Kidney epithelial cell (primary cell): ENCODE results near the gene INKA1. TPM values are rescaled to one million over a fixed set of nuclear protein-coding genes. Genes with fewer than 3 reads are reported as not detected.

Experiments
- DNase-seq: peaks from one replicate; pipeline ENCODE4 v3.0.0-alpha.2; 2010; ENCODE audit warnings: low read depth
- H3K27me3 ChIP-seq: 2 replicates; pipeline ENCODE4 v1.6.0; 2011; ENCODE audit warnings: low read length; ENCODE audit not compliant: control insufficient read depth, insufficient read depth
- H3K36me3 ChIP-seq: 2 replicates; pipeline ENCODE4 v1.5.1; 2011; ENCODE audit warnings: low read length; ENCODE audit not compliant: control insufficient read depth, insufficient read depth
- H3K4me3 ChIP-seq: 2 replicates; pipeline ENCODE4 v1.5.1; 2011; ENCODE audit warnings: low read depth, mild to moderate bottlenecking, control low read depth, low read length
- total RNA-seq: library from RNA; depleted of rRNA; stranded (reverse); fragments of >200 nt; gene quantifications from 2 replicates; pipeline ENCODE4 v1.2.3, GENCODE V29; 2015
- TF ChIP-seq, protein P1 (sequence below): IDR thresholded peaks from 2 replicates; pipeline ENCODE4 v1.5.1; 2011; ENCODE audit warnings: mild to moderate bottlenecking, moderate library complexity, low read length, control low read depth, inconsistent platforms; ENCODE audit not compliant: insufficient read depth, poor library complexity, severe bottlenecking

INKA1 gene
- not detected in 2 replicates for total RNA-seq

GRCh38 chr3:49802719-49803464 lies at the start of gene INKA1:
TSS of gene INKA1 (plus strand) at chr3:49803261. CDS start at chr3:49803393, 132 bp downstream.
- Histone ChIP-seq H3K36me3 (no peaks in the 10 kb centered on the region), H3K27me3 (peaks cover 18% of the 10 kb centered on the region), H3K4me3 (peak within 1 kb of the TSS; percentile 56)
- no peak for DNase-seq
- TF ChIP-seq, protein P1, sequence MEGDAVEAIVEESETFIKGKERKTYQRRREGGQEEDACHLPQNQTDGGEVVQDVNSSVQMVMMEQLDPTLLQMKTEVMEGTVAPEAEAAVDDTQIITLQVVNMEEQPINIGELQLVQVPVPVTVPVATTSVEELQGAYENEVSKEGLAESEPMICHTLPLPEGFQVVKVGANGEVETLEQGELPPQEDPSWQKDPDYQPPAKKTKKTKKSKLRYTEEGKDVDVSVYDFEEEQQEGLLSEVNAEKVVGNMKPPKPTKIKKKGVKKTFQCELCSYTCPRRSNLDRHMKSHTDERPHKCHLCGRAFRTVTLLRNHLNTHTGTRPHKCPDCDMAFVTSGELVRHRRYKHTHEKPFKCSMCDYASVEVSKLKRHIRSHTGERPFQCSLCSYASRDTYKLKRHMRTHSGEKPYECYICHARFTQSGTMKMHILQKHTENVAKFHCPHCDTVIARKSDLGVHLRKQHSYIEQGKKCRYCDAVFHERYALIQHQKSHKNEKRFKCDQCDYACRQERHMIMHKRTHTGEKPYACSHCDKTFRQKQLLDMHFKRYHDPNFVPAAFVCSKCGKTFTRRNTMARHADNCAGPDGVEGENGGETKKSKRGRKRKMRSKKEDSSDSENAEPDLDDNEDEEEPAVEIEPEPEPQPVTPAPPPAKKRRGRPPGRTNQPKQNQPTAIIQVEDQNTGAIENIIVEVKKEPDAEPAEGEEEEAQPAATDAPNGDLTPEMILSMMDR = peak; percentile 96

DNA sequence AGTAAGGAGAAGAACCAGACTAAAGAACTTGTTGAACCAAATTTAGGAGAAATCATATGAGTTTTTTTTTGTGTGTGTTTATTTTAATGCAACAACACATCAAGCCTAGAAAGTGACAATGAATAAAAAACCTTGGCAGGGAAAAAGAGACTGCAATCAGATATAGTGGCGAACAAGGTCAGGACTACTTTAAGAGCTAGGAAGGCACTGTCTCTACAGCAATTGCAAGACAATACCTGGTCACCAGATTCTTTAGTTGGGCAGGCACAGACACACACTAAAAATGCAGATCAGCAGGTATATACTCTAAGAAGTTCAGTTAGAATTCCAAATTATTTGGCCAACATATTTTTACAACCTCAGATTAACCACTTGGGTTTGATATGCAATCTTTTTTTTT lies 48.5 kb upstream of the INKA1 start:
- H3K36me3 ChIP-seq = no peaks in the 10 kb centered on the region
- TF ChIP-seq, protein P1 = no peak
- DNase-seq = no peak
- no peaks in the 10 kb centered on the region for H3K27me3 ChIP-seq
- H3K4me3 ChIP-seq = no peak overlapping the region

- Histone ChIP-seq H3K27me3 (no peaks in the 10 kb centered on the region), H3K4me3 (no peak overlapping the region), H3K36me3 (no peaks in the 10 kb centered on the region)
- TF ChIP-seq, protein P1 = no peak
- DNase-seq = no peak
Measured at GRCh38 chr3:49756036-49756435, 47.0 kb upstream of the INKA1 start.

- Histone ChIP-seq H3K36me3 (no peaks in the 10 kb centered on the region), H3K4me3 (no peak overlapping the region), H3K27me3 (no peaks in the 10 kb centered on the region)
- TF ChIP-seq, protein P1 = no peak
- DNase-seq = no peak
Measured at GRCh38 chr3:49757197-49757596, 45.9 kb upstream of the INKA1 start.

- TF ChIP-seq, protein P1 = no peak
- Histone ChIP-seq H3K4me3 (no peak overlapping the region), H3K27me3 (no peaks in the 10 kb centered on the region), H3K36me3 (no peaks in the 10 kb centered on the region)
- no peak for DNase-seq
Measured at GRCh38 chr3:49759226-49759625, 43.8 kb upstream of the INKA1 start.

DNA sequence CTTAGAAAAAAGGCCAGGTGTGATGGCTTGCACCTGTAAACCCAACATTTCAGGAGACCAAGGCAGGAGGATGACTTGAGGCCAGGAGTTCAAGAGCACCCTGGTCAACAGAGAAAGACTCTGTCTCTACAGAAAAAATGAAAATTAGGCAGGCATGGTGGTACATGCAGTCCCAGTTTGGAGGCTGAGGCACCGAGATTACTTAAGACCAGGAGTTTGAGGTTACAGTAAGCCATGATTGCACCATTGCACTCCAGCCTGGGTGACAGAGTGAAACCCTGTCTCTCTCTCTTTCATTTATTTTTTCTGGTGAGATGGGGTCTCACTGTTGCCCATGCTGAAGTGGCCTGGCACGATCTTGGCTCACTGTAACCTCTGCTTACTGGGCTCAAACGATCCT lies 41.4 kb upstream of the INKA1 start:
- TF ChIP-seq, protein P1 = no peak
- no peak for DNase-seq
- no peaks in the 10 kb centered on the region for H3K36me3 ChIP-seq
- H3K27me3 ChIP-seq = no peaks in the 10 kb centered on the region
- no peak overlapping the region for H3K4me3 ChIP-seq
